HG03558 (cell line): ENCODE data around the gene TNRC18.

Experiments used
- ATAC-seq: cut with Tn5 transposase; IDR thresholded peaks from one replicate; pipeline ENCODE4 v1.9.1; 2021; ENCODE audit warnings: moderate number of reproducible peaks; ENCODE audit not compliant: unreplicated experiment; ENCODE audit errors: extremely low read depth

The TNRC18 gene

GRCh38 chr7:5430612-5430947 is 6.9 kb upstream of the TNRC18 start:
- no peak for ATAC-seq

- no peak for ATAC-seq
Observed at GRCh38 chr7:5429857-5430611, 6.4 kb upstream of the TNRC18 start.

GRCh38 chr7:5429253-5429856 is 5.7 kb upstream of the TNRC18 start:
- ATAC-seq, result no peak

- ATAC-seq, result no peak
Observed at GRCh38 chr7:5428478-5429252, 5.0 kb upstream of the TNRC18 start.

- ATAC-seq, result no peak
Observed at GRCh38 chr7:5426226-5426475, 2.5 kb upstream of the TNRC18 start.

- ATAC-seq, result no peak
Observed at GRCh38 chr7:5425507-5426225, 2.0 kb upstream of the TNRC18 start.

- ATAC-seq, result no peak
Observed at GRCh38 chr7:5424749-5425506, 1.3 kb upstream of the TNRC18 start.

- no peak for ATAC-seq
Observed at GRCh38 chr7:5423976-5424748, 528 bp upstream of the TNRC18 start.

- ATAC-seq, result no peak
Observed at GRCh38 chr7:5422396-5423305, 983 bp downstream of the TNRC18 start.

GRCh38 chr7:5421714-5422395 is 1.8 kb downstream of the TNRC18 start:
- no peak for ATAC-seq

GRCh38 chr7:5420881-5421713 is 2.5 kb downstream of the TNRC18 start:
- ATAC-seq, result no peak

- ATAC-seq, result no peak
Observed at GRCh38 chr7:5420067-5420880, 3.4 kb downstream of the TNRC18 start.

- no peak for ATAC-seq
Observed at GRCh38 chr7:5419539-5420066, 4.0 kb downstream of the TNRC18 start.

- ATAC-seq, result no peak
Observed at GRCh38 chr7:5418285-5418582, 5.4 kb downstream of the TNRC18 start.

- no peak for ATAC-seq
Observed at GRCh38 chr7:5417106-5418071, 6.2 kb downstream of the TNRC18 start.
